SK-N-MC (cell line): Measurements from ENCODE around the gene MAP1S.

Experiments
- DNase-seq: peaks from one replicate; pipeline ENCODE4 v3.0.0-alpha.2; 2011; ENCODE audit warnings: low read depth, low spot score
- H3K27ac ChIP-seq: fragments of 200-600 bp; sonication (generic); 2 replicates; pipeline ENCODE4 v1.5.1; 2016; ENCODE audit warnings: mixed run types
- H3K36me3 ChIP-seq: fragments of 200-600 bp; sonication (generic); 2 replicates; pipeline ENCODE4 v1.6.1; 2017; ENCODE audit warnings: antibody characterized with exemption, low read length, mixed read lengths; ENCODE audit not compliant: insufficient read depth
- H3K4me3 ChIP-seq: fragments of 200-600 bp; sonication (generic); 2 replicates; pipeline ENCODE4 v1.5.1; 2016
- H3K9ac ChIP-seq: fragments of 200-600 bp; sonication (generic); 2 replicates; pipeline ENCODE4 v1.8.0; 2017; ENCODE audit warnings: mixed run types, mixed read lengths; ENCODE audit not compliant: insufficient read length
- H3K9me3 ChIP-seq: fragments of 200-600 bp; sonication (generic); 2 replicates; pipeline ENCODE4 v1.6.1; 2017; ENCODE audit warnings: low read depth, mild to moderate bottlenecking, antibody characterized with exemption, low read length, moderate library complexity, mixed read lengths
- EZH2 ChIP-seq: fragments of 200-600 bp; sonication (generic); IDR thresholded peaks from one replicate; pipeline ENCODE4 v1.6.1; 2017; ENCODE audit warnings: antibody characterized with exemption
- FOXP2 ChIP-seq: optimal IDR thresholded peaks from 2 replicates; pipeline ENCODE3; 2011; ENCODE audit warnings: mild to moderate bottlenecking, moderate library complexity; ENCODE audit not compliant: insufficient read depth; ENCODE audit errors: extremely low read length, control extremely low read depth
- POLR2AphosphoS5 ChIP-seq: IDR thresholded peaks from 2 replicates; pipeline ENCODE4 v1.6.1; 2012; ENCODE audit warnings: mild to moderate bottlenecking, low read depth, low read length, borderline replicate concordance

The MAP1S gene

GRCh38 chr19:17687141-17687856, 32.0 kb upstream of the MAP1S start:
- TF ChIP-seq FOXP2 (no peak), EZH2 (no peak), POLR2AphosphoS5 (no peak)
- no peak for DNase-seq
- Histone ChIP-seq H3K9me3 (no peaks in the 10 kb centered on the region), H3K4me3 (no peak overlapping the region), H3K27ac (no peak overlapping the region), H3K36me3 (no peaks in the 10 kb centered on the region), H3K9ac (no peak overlapping the region)

- no peak for DNase-seq
- H3K9me3 ChIP-seq: no peaks in the 10 kb centered on the region
- no peak within 1 kb of the TSS for H3K4me3 ChIP-seq
- H3K36me3 ChIP-seq: no peaks in the 10 kb centered on the region
- no peak within 1 kb of the TSS for H3K27ac ChIP-seq
- TF ChIP-seq FOXP2: no peak
- TF ChIP-seq EZH2: no peak
- TF ChIP-seq POLR2AphosphoS5: no peak
- no peak within 1 kb of the TSS for H3K9ac ChIP-seq
Measured at GRCh38 chr19:17687857-17688784, 31.2 kb upstream of the MAP1S start, which contains the start of gene UNC13A. TSS of gene UNC13A (minus strand) at chr19:17688354. CDS start at chr19:17688199, 155 bp downstream.

DNA sequence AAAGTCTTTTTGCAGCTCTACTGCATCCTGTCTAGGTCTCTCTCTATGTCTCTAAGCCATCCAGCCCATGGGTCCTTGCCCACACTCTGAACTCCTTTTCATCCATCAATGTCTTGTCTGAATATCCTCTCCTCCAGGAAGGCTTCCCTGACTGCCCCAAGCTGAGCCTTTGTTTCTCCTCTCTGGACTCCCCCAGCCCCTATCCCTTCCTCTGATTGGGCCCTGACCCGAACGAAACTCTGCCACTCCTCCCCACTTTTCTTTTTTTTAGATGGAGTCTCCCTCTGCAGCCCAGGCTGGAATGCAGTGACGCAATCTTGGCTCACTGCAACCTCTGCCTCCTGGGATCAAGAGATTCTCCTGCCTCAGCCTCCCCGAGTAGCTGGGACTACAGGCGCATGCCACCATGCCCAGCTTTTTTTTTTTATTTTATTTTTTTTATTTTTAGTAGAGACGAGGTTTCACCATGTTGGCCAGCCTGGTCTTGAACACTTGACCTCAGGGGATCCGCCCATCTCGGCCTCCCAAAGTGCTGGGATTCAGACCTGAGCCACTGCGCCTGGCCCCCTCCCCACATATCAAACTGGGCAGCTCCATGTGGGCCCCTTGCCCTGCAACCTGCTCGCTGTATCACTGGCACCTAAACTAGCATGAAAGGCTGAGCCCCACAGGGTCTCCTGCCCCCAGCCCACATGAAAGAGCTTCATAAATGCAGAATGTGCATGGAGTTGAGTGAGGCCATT, 30.3 kb upstream of the MAP1S start:
- no peak for TF ChIP-seq FOXP2
- no peak for TF ChIP-seq EZH2
- TF ChIP-seq POLR2AphosphoS5: no peak
- no peak overlapping the region for H3K4me3 ChIP-seq
- no peak overlapping the region for H3K9ac ChIP-seq
- H3K27ac ChIP-seq: no peak overlapping the region
- no peak for DNase-seq
- H3K9me3 ChIP-seq: no peaks in the 10 kb centered on the region
- no peaks in the 10 kb centered on the region for H3K36me3 ChIP-seq

DNA sequence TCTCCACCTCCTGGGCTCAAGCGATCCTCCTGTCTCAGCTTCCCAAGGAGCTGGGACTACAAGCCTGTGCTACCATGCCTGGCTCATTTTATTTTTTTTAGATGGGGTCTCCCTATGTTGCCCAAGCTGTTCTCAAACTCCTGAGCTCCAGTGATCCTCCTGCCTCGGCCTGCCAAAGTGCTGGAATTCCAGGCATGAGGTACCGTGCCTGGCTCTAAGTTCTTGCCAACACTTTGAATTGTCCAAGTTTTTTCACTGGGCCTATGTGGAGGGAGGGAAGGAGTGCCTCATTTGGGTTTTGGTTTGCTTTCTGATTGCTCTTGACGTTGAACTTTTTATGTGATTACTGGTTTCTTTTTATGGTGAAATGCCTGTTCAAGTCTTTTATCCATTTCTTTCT, 26.7 kb upstream of the MAP1S start:
- Histone ChIP-seq H3K9me3 (no peaks in the 10 kb centered on the region), H3K4me3 (no peak overlapping the region), H3K27ac (no peak overlapping the region), H3K9ac (no peak overlapping the region), H3K36me3 (no peaks in the 10 kb centered on the region)
- TF ChIP-seq FOXP2: no peak
- TF ChIP-seq POLR2AphosphoS5: no peak
- TF ChIP-seq EZH2: no peak
- DNase-seq: no peak

- Histone ChIP-seq H3K36me3 (no peaks in the 10 kb centered on the region), H3K9me3 (no peaks in the 10 kb centered on the region), H3K27ac (no peak overlapping the region), H3K4me3 (no peak overlapping the region), H3K9ac (no peak overlapping the region)
- DNase-seq: no peak
- TF ChIP-seq EZH2 (no peak), POLR2AphosphoS5 (no peak), FOXP2 (no peak)
Measured at GRCh38 chr19:17695198-17695597, 24.1 kb upstream of the MAP1S start.

GRCh38 chr19:17703824-17704463, 15.3 kb upstream of the MAP1S start:
- TF ChIP-seq EZH2 (no peak), POLR2AphosphoS5 (no peak), FOXP2 (no peak)
- H3K36me3 ChIP-seq: no peaks in the 10 kb centered on the region
- no peak overlapping the region for H3K27ac ChIP-seq
- H3K4me3 ChIP-seq: no peak overlapping the region
- no peak overlapping the region for H3K9ac ChIP-seq
- no peaks in the 10 kb centered on the region for H3K9me3 ChIP-seq
- no peak for DNase-seq

DNA sequence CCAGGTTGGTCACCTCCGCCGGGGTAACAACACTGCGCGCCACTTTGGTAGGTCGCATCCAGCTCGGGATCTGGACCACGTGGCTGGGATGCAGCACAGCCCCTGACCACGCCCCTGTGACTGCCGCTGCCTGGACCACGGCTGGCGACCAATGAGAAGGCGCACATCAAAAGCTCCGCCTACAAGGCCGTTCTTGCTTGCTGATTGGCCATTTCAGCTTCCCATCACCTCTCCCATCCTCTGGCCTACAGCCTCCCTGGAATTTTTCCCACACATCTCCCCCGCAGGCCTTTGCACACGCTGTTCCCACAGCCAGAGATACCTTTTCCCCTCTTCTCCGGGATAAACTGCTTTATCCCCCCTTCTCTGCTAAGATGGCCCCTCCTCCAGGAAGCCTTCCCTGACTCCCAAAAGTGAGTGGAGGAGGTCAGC, 12.5 kb upstream of the MAP1S start:
- no peak overlapping the region for H3K27ac ChIP-seq
- no peak for DNase-seq
- TF ChIP-seq EZH2 (no peak), FOXP2 (no peak), POLR2AphosphoS5 (no peak)
- no peak overlapping the region for H3K9ac ChIP-seq
- no peaks in the 10 kb centered on the region for H3K36me3 ChIP-seq
- no peak overlapping the region for H3K4me3 ChIP-seq
- H3K9me3 ChIP-seq: no peaks in the 10 kb centered on the region

- no peak for TF ChIP-seq POLR2AphosphoS5
- TF ChIP-seq FOXP2: no peak
Measured at GRCh38 chr19:17711851-17712250, 7.4 kb upstream of the MAP1S start.

More at GRCh38 chr19:17711851-17712250, 7.4 kb upstream of the MAP1S start:
- H3K9me3 ChIP-seq: no peaks in the 10 kb centered on the region
- no peak overlapping the region for H3K27ac ChIP-seq
- H3K4me3 ChIP-seq: no peak overlapping the region
- H3K36me3 ChIP-seq: no peaks in the 10 kb centered on the region
- DNase-seq: no peak
- H3K9ac ChIP-seq: no peak overlapping the region
